Measurements from ENCODE around the gene CTNNB1. TPM values are rescaled to one million over a fixed set of nuclear protein-coding genes. Genes with fewer than 3 reads are reported as not detected.
"Not testable (repeated sequence)": the region's sequence is repeated elsewhere in the genome, so short reads cannot be mapped to it uniquely, and the experiment has no call there.

CTNNB1 gene
- total RNA-seq, 1 donor from 2014 or later, result 366 TPM

DNA sequence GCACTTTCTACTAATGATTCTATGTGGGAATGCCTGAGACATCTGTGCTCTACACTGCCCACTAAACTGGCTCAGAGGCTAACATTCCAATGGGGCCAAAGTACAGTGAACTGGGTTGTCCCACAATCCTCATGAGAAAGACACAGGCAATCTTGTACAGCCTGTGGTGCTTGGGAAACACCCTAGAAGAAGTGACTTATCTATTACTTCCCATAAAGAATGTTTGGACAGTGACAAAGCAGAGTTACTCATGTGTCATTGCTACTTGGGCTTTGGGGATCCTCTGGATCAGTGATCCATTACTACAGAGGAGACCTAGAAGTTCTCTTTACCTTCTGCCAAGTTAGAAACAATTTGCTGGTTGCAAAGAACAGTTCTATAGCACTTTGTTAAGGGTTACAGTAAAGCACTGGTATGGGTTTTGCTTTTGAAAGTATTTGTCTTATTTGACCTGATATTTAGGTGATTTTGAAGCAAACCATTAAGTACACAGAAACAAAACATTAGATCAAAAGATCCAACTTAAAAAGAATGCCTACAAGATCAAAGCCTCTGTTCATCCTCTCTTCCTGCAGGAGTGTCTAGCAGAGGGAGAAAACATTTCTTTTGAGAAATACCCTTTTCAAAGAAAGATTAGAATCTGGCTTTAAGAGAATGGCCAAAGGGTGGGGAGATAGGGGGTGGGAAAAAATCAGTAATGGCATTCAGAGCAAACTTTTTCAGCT is 75.8 kb downstream of the CTNNB1 start:
- no peak overlapping the region for H3K4me3 ChIP-seq (ENCODE audit: low read depth, low read length)
- TF ChIP-seq, protein P1, sequence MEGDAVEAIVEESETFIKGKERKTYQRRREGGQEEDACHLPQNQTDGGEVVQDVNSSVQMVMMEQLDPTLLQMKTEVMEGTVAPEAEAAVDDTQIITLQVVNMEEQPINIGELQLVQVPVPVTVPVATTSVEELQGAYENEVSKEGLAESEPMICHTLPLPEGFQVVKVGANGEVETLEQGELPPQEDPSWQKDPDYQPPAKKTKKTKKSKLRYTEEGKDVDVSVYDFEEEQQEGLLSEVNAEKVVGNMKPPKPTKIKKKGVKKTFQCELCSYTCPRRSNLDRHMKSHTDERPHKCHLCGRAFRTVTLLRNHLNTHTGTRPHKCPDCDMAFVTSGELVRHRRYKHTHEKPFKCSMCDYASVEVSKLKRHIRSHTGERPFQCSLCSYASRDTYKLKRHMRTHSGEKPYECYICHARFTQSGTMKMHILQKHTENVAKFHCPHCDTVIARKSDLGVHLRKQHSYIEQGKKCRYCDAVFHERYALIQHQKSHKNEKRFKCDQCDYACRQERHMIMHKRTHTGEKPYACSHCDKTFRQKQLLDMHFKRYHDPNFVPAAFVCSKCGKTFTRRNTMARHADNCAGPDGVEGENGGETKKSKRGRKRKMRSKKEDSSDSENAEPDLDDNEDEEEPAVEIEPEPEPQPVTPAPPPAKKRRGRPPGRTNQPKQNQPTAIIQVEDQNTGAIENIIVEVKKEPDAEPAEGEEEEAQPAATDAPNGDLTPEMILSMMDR (conservative IDR thresholded peaks at IDR 0.05; ENCODE audit: low read depth, low read length), result no peak
- peak; percentile 91 for DNase-seq (ENCODE audit: low read depth)

DNA sequence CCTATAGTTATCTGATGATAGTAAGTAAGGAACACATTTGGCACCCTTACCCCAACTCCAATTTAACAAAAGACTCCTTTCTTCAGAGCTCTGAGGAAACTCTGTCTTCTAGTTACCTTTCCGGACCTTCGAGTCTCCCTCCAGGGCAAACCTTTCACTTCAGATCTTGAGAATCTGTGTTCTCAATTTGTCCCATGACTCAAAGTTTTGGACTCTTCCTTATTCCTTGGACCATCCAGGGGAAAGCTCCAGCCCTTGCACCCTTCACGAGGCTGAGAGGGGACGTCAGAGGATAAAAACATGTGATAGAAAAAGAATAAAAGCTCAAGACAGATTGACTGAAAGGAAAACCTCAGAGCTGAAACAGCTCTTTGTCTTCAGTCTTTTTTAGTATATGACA is 76.9 kb downstream of the CTNNB1 start:
- TF ChIP-seq, protein P1 (conservative IDR thresholded peaks at IDR 0.05; ENCODE audit: low read depth, low read length), result no peak
- no peak for DNase-seq (ENCODE audit: low read depth)
- no peak overlapping the region for H3K4me3 ChIP-seq (ENCODE audit: low read depth, low read length)

DNA sequence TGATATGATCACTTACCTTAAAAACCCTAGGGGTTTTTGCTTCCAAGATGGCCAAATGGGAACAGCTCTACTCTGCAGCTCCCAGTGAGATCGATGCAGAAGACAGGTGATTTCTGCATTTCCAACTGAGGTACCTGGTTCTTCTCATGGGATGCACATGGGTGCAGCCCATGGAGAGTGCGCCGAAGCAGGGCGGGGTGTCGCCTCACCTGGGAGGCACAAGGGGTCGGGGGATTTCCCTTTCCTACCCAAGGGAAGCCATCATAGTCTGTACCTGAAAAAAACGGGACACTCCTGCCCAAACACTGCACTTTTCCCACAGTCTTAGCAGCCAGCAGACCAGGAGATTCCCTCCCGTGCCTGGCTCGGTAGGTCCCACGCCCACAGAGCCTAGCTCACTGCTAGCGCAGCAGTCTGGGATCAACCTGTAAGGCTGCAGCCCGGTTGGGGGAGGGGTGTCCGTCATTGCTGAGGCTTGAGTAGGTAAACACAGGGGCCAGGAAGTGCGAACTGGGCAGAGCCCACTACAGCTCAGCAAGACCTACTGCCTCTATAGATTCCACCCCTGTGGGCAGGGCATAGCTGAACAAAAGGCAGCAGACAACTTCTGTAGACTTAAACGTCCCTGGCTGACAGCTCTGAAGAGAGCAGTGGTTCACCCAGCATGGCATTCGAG is 78.6 kb downstream of the CTNNB1 start:
- DNase-seq (ENCODE audit: low read depth), result no peak
- TF ChIP-seq, protein P1 (conservative IDR thresholded peaks at IDR 0.05; ENCODE audit: low read depth, low read length), result no peak
- H3K4me3 ChIP-seq (ENCODE audit: low read depth, low read length), result no peak overlapping the region

DNA sequence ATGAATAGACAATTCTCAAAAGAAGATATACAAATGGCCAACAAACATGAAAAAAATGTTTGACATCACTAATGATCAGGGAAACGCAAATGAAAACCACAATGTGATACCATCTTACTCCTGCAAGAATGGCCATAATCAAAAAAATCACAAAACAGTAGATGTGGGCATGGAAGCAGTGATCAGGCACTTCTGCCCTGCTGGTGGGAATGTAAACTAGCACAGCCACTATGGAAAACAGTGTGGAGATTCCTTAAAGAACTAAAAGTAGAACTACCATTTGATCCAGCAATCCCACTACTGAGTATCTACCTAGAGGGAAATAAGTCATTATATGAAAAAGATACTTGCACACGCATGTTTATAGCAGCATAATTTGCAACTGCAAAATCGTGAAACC is 85.6 kb downstream of the CTNNB1 start:
- H3K4me3 ChIP-seq (ENCODE audit: low read depth, low read length); DNase-seq (ENCODE audit: low read depth): not testable (repeated sequence)

DNA sequence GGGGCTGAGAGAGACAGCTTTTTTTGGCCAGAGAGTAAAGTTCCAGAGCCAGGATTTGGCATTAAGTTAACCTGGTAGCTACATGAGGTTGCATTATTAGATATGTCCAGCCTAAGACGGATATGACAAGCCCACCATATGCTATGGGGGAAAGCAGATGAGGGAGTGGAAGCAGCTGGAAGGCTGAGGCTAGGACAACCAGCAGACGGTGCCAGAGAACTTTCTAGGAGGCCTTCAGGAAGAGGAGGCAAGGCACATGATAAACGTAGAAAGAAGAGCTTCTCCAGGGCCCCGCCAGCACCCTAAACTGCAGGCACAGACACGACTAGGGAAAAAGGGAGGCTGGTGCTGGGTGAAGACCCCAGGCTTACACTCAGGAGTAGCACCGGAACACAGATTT is 87.0 kb downstream of the CTNNB1 start:
- TF ChIP-seq, protein P1 (conservative IDR thresholded peaks at IDR 0.05; ENCODE audit: low read depth, low read length), result no peak
- no peak overlapping the region for H3K4me3 ChIP-seq (ENCODE audit: low read depth, low read length)

DNA sequence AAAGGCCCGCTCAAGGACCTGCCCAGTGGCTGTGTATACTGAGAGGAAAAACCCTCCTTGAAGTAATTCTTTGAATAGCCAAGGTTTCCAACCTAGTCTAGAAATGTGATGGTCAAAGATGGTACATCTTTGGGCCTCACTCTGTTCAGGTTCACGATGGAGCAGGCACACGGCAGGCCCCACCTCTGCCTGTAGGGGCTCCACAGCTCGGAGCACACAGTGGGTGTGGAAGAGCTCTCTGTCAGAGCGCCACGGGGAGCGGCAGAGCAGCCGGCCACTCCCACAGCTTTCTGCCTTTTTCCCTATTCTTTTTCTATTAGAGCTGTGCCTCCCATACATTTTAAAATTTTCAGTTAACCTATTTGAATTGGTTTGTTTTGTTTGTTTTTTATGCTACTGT is 89.5 kb downstream of the CTNNB1 start:
- no peak for DNase-seq (ENCODE audit: low read depth)
- no peak overlapping the region for H3K4me3 ChIP-seq (ENCODE audit: low read depth, low read length)
- TF ChIP-seq, protein P1 (conservative IDR thresholded peaks at IDR 0.05; ENCODE audit: low read depth, low read length), result no peak

More for the DNA sequence above, 87.0 kb downstream of the CTNNB1 start:
- DNase-seq (ENCODE audit: low read depth), result no peak

All from epithelial cell of proximal tubule (primary cell).